ENCODE measurements around the gene MIPEP.
"Not testable (repeated sequence)": the region's sequence is repeated elsewhere in the genome, so short reads cannot be mapped to it uniquely, and the experiment has no call there.

MIPEP gene

DNA sequence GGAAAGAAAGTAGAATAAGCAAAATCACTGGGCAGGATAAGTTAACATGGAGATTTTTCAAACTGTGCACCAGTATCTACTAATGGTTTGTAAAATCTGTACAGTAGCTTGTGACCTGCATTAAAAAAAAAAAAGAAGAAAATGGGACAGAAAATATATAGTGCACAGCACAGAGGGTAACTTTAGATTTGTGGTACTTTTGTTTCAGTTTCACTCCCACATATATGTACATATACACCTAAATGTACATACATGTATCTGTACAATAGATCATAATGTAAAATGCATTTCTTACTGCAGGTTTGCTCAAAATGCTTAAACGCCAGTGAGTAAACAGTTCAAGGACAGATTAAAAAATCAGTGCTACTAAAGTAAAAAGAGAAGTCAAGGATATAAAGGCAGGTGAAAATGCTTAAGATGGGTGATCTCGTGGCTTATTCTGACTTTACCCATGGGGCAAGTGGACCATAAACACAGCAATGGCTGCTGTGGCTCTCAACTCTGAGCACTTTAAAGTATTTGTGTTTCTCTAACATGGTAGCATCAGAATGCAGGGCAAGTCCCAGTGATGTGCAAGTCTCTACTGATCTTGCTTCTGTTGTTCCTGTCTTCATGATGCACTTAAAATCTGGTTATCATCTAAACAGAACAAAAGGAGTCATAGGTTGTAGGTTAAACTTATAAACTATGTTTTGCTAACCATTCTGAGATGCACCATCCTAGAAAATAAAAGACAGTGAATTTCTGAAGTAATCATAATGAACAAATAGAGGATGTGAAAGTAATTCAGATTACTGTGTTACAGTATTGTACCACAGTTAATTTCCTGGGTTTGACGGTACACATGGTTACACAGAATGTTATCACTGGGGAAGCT is 112.3 kb downstream of the MIPEP start:
- DNase-seq (ENCODE audit: low read depth in 2 of 2), result no peak

GRCh38 chr13:23772717-23773116 is 116.5 kb downstream of the MIPEP start:
- no peak for DNase-seq (ENCODE audit: low read depth in 2 of 2)

DNA sequence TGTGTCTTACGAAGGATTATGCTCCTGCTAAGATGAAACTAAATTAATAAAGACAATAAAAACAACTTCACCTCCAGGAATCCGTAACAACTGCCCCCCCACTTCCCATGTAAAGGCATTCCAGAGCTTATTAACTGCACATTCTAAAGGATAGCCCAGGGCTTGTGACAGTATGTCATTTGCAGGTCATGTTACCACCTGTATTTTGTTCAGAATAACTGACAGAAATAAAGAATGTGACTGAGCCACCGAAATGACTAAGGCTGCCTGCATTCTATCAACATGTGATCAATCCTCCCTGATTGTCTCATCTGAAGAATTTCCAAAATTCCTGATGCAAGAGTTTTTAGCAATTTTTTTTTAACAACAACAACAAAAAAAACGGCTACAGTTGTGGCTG is 117.2 kb downstream of the MIPEP start:
- DNase-seq (ENCODE audit: low read depth in 2 of 2), result no peak

DNA sequence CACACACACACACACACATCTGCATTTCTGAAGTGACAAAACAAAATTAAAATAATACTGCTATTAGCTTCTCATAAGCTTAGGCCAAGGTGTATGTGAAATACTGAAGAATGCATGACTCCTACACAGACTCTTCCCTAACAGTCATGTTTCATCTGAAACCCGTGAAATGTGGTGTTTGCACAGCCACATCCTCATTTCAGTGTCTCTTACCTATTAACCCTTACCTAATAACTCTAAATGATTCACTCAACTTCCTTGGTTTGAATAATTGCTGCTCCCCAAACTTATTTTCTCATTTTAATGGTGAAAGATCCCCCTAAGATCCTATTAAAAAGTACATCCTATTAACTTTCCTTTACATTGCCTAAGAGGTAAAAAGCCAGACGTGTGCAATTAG is 117.6 kb downstream of the MIPEP start:
- no peak for DNase-seq (ENCODE audit: low read depth in 2 of 2)

DNA sequence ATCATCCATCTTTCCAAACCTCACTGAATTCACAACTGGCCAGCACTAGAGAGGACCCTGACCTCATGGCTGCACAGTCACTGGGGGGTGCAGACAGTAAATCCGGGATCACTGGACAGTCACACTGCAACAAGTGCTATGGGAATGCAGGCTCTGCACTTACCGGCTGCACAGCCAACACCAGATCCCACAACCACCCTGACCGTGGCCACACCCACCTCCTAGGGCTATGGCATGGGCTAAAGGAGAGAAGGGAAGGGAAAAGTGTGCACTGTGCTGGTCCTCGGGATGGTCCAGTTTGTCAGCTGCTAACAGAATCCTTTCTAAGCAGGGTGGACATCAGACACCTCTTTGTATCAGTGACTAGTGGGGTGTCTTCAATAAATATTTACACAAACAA is 118.2 kb downstream of the MIPEP start:
- no peak for DNase-seq (ENCODE audit: low read depth in 2 of 2)

GRCh38 chr13:23770428-23770827 is 118.8 kb downstream of the MIPEP start:
- no peak for DNase-seq (ENCODE audit: low read depth in 2 of 2)

- no peak for DNase-seq (ENCODE audit: low read depth in 2 of 2)
Observed at GRCh38 chr13:23769401-23769800, 119.8 kb downstream of the MIPEP start.

- DNase-seq (ENCODE audit: low read depth in 2 of 2), result no peak
Observed at GRCh38 chr13:23767838-23768237, 121.4 kb downstream of the MIPEP start.

DNA sequence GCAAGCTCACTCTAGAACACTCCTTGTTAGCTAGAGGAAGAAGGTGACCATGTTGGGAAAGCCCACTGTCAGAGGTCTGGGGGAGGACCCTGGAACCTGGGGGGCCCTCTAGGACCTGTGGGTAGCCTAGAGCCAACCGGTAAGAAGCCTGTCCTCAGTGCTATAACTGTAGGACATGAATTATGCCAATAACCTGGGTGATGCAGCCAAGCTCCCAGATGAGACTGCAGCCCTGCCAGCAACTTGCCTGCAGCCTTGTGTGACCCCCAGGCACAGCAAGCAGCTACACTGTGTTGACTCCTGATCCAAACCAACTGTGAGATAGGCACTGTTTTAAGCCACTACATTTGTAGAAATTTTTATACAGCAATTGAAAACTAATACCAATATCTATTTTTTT is 122.3 kb downstream of the MIPEP start:
- DNase-seq (ENCODE audit: low read depth in 2 of 2), result no peak

GRCh38 chr13:23766283-23766682 is 122.9 kb downstream of the MIPEP start:
- no peak for DNase-seq (ENCODE audit: low read depth in 2 of 2)

GRCh38 chr13:23765531-23765930 is 123.7 kb downstream of the MIPEP start:
- DNase-seq (ENCODE audit: low read depth in 2 of 2), result no peak

DNA sequence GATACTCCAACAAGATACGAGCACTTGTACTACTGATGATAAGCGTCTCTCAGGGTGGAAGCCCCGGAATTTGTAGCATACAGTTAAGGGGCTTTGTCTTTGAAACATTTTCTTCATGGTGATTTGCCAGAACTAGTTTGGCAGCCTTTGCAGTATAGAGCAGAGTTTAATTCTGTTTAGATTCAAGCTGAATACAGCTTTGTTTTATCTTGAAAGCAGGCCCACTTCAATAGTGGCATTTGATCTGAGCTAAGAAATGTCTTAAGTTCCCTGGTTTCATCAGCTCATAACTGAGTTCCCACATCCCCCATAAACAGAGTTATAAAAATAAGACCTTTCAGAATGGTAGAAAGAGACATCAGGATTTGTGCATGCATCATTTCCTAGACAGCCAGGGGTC is 125.9 kb downstream of the MIPEP start:
- DNase-seq (ENCODE audit: low read depth in 2 of 2), result no peak

DNA sequence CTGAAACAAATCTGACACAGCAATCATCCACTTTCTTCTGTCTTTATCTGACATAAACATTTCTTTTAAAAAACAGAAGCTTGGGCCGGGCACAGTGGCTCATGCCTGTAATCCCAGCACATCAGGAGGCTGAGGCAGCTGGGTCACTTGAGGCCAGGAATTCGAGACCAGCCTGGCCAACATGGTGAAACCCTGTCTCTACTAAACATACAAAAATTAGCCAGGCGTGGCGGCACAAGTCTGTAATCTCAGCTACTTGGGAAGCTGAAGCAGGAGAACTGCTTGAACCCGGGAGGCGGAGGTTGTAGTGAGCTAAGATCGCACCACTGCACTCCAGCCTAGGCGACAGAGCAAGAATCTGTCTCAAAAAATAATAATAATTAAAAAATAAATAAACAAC is 127.4 kb downstream of the MIPEP start:
- not testable (repeated sequence) for DNase-seq (ENCODE audit: low read depth in 2 of 2)

DNA sequence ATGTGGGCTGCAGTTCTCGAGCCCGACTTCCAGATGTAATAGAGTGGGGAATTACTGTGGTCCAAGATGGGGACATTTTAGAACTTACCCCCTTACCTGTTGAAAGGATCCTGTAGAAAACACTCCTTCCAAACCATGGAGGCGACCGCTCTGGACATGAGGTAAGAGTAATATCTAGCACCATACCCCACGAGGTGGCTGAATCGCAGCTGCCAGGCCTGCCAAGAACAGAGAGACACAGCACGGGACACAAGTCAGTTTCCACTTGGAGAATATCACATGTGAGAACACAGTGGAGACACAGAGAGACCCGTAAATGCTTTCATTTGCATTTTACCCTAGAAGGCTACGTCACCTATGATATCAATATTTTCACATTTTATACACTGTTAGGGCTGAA is 129.2 kb downstream of the MIPEP start:
- DNase-seq (ENCODE audit: low read depth in 2 of 2), result no peak

DNA sequence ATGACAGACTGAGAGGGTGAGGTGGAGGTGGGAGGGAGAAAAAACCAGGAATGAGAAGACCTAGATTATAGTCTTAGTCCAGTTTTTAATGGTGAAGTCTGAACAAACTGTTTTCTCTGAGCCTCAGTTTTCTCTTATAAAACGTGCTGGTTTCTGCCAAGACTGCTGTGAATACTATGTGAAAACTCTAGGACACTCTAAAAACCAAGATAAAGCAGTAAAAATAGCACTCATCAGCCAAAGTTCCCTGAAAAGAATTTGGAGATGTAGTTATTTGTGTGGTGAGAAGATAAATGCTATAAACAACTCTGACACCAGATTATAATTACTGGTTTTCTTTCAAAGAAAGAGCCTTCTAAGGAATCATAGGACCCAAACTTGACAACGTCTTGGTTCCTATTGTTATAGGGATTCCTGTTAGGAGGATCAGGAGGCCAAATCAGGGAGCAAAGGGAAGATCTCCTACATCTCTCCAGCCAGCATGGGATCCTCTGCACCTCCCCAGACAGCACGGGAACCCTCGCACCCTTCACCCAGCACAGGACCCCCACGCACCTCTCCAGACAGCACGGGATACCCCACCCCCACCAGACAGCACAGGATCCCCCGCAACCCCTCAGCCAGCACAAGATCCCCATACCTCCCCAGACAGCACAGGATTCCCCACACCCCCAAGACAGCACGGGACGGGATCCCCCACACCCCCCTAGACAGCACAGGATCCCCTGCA is 130.2 kb downstream of the MIPEP start:
- DNase-seq (ENCODE audit: low read depth in 2 of 2), result no peak

DNA sequence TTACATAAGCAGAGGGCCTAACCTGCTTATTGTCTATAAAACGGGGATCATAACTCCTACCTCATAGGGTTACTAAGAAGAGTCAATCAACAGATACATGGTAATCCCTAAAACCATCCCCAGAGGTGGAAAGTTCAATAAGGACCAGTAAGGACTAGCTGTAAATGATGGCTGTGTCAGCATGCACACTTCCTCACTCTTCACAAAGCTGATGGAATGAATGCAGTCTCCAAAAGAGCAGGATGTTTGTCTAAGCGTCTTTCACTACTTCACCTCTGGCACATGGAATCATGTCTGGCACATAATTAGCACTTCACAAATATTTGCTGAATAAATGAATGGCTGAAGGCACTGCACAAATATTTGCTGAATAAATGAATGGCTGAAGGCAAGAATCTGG is 134.2 kb downstream of the MIPEP start:
- no peak for DNase-seq (ENCODE audit: low read depth in 2 of 2)

DNA sequence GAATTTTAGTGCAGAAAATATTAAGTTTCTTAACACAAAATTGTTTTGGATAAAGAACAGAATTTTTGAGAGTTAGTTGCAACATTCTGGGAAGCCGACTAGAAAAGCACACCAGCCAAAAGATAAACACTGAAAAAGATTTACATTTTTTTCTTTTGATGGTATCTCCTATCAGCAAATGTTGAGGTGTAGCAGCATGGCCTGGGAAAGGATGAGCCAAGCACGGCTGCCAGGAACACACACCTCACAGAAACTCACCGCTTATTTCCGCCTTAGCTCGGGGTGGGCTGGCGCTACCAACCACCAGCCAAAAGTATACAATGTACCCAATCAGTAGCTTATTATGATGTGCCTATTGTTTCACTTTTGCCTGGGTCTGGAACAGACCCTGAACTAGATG is 134.7 kb downstream of the MIPEP start:
- DNase-seq (ENCODE audit: low read depth in 2 of 2), result no peak

- no peak for DNase-seq (ENCODE audit: low read depth in 2 of 2)
Observed at GRCh38 chr13:23753458-23753857, 135.7 kb downstream of the MIPEP start.

- DNase-seq (ENCODE audit: low read depth in 2 of 2), result no peak
Observed at GRCh38 chr13:23752111-23753001, 136.8 kb downstream of the MIPEP start.

- no peak for DNase-seq (ENCODE audit: low read depth in 2 of 2)
Observed at GRCh38 chr13:23751195-23751594, 138.0 kb downstream of the MIPEP start.

DNA sequence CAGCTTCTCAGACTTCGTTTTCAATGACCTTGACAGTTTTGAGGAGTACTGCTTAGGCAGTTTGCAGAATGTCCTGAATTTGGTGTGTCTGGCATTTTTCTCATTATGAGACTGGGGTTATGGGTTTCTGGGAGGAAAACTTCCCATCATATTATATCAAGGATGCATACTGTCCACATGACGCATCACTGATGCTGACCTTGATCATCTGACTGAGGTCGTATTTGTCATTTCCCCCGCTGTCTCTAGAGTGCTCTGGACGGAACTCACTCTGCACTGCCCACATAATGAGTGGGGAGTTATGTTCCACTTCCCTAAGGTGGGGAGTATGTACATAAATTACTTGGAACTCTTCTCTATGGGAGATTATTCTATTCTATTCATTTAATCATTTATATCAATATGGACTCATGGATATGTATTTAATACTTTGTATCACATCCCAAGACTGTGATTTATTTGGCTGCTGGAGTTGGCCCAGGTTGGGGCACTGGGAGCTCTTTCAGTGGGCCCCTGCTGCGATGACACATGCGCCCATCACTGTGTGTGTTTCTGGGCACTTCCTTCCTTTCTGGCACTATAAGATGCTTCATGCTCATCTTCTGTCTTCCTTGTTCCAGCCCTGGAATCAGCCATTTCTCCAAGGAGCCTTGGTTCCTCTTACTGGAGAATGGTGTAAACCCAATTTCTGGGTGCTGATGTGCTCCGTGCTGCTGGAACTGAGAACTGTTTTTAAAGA is 138.6 kb downstream of the MIPEP start:
- no peak for DNase-seq (ENCODE audit: low read depth in 2 of 2)
